ENCODE data around the gene INO80B. TPM values are rescaled to one million over a fixed set of nuclear protein-coding genes. Genes with fewer than 3 reads are reported as not detected.

INO80B gene
- total and polyA plus RNA-seq, 11 donors: 11.7 to 29.2 (median 22.6) TPM

GRCh38 chr2:74496997-74497776 lies 42.3 kb downstream of the INO80B start:
- H3K27me3 ChIP-seq: peaks cover 21 to 55% (median 35%) of the 10 kb centered on the region in 9 donors
- H3K9me3 ChIP-seq: no peaks in the 10 kb centered on the region
- WGBS, 4 donors: 42 to 52% (median 42%) methylated on average over 17 to 19 of the region's 19 CpGs
- H3K4me3 ChIP-seq: peak overlapping the region in 8 of 12 donors; percentile 11 to 61 (median 36)
- ATAC-seq (no peak), DNase-seq (no peak)
- intact Hi-C loops (cut with DNase I): no loop called here
- H3K36me3 ChIP-seq: peaks cover 0 to 24% (median 23%) of the 10 kb centered on the region in 9 donors
- no peak for TF ChIP-seq POLR2A (IDR thresholded peaks at IDR 0.05)
- TF ChIP-seq, protein P1, sequence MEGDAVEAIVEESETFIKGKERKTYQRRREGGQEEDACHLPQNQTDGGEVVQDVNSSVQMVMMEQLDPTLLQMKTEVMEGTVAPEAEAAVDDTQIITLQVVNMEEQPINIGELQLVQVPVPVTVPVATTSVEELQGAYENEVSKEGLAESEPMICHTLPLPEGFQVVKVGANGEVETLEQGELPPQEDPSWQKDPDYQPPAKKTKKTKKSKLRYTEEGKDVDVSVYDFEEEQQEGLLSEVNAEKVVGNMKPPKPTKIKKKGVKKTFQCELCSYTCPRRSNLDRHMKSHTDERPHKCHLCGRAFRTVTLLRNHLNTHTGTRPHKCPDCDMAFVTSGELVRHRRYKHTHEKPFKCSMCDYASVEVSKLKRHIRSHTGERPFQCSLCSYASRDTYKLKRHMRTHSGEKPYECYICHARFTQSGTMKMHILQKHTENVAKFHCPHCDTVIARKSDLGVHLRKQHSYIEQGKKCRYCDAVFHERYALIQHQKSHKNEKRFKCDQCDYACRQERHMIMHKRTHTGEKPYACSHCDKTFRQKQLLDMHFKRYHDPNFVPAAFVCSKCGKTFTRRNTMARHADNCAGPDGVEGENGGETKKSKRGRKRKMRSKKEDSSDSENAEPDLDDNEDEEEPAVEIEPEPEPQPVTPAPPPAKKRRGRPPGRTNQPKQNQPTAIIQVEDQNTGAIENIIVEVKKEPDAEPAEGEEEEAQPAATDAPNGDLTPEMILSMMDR (IDR thresholded peaks at IDR 0.05): no peak
- H3K4me1 ChIP-seq: peaks cover 5 to 35% (median 28%) of the 10 kb centered on the region in 12 donors
- H3K27ac ChIP-seq: no peak overlapping the region

DNA sequence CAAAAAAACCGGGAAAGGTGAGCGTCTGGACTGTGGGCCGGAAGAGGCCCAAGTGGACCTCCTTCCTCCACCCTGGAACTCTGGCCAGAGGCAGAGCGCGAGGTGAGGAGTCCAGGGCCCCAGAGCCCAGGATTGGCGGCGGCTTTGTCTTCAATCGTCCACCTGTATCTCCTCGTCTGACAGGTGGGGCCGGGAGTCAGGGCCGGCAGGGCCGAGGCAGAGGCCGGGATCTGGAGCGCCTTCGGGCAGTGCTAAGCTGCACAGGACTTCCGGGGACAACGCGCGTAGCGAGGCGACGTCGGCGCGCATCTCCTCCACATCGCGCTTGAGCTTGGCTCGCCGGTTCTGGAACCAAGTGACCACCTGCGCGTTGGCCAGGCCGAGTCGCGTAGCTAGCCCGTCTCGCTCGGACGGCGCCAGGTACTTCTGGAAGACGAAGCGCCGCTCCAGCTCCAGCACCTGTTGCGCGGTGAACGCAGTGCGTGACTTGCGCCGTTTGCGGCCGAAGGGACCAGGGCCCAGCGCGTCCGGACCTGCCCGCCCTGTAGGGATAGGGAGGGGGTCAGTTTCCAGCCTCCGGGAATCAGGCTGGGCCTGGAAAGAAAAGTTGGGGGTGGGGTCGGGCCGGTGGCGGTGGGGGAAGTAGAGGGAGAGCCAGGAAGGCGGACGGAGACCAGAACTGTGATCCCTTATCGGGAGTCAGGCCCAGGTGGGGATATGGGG lies 43.1 kb downstream of the INO80B start:
- peaks cover 5 to 38% (median 32%) of the 10 kb centered on the region in 12 donors for H3K4me1 ChIP-seq
- peak overlapping the region; percentile 9 to 61 (median 25) for H3K4me3 ChIP-seq
- H3K27ac ChIP-seq: no peak overlapping the region
- intact Hi-C loops (cut with DNase I): no loop called here
- WGBS, 4 donors: 2 to 6% (median 2%) methylated on average over 24 to 61 of the region's 61 CpGs
- no peaks in the 10 kb centered on the region for H3K9me3 ChIP-seq
- TF ChIP-seq, protein P1 (IDR thresholded peaks at IDR 0.05): no peak
- TF ChIP-seq POLR2A (IDR thresholded peaks at IDR 0.05): no peak
- ATAC-seq: peak in 1 of 4 donors; percentile 4
- H3K27me3 ChIP-seq: peaks cover 21 to 63% (median 35%) of the 10 kb centered on the region in 9 donors
- peak in 2 of 5 donors; percentile 30 to 67 for DNase-seq
- H3K36me3 ChIP-seq: peaks cover 0 to 16% (median 15%) of the 10 kb centered on the region in 9 donors

GRCh38 chr2:74498500-74499266 lies 43.8 kb downstream of the INO80B start:
- Histone ChIP-seq H3K27me3 (peaks cover 21 to 65% (median 35%) of the 10 kb centered on the region in 9 donors), H3K36me3 (peaks cover 0 to 9% (median 8%) of the 10 kb centered on the region in 9 donors), H3K4me3 (peak overlapping the region; percentile 9 to 61 (median 25)), H3K27ac (no peak overlapping the region), H3K9me3 (no peaks in the 10 kb centered on the region), H3K4me1 (peaks cover 5 to 44% (median 32%) of the 10 kb centered on the region in 12 donors)
- DNase-seq (no peak), ATAC-seq (no peak)
- TF ChIP-seq, protein P1 (IDR thresholded peaks at IDR 0.05): no peak
- no peak for TF ChIP-seq POLR2A (IDR thresholded peaks at IDR 0.05)
- 1 to 3% (median 2%) methylated on average over 41 of the region's 41 CpGs for WGBS, 4 donors
- intact Hi-C loops (cut with DNase I): no loop called here
